HepG2 (cell line): ENCODE data around the gene PLEKHG5. TPM values are rescaled to one million over a fixed set of nuclear protein-coding genes. Genes with fewer than 3 reads are reported as not detected.

Experiments
- ATM ChIP-seq: fragments of 450-650 bp; IDR thresholded peaks from 2 replicates; pipeline ENCODE4 v1.7.1; 2017; ENCODE audit warnings: mild to moderate bottlenecking, borderline replicate concordance
- ATRX ChIP-seq: sonication (generic); formaldehyde crosslinking; IDR thresholded peaks from 2 replicates; pipeline ENCODE4 v1.4.0; 2020; ENCODE audit warnings: missing genetic modification reagents, borderline replicate concordance
- ELF3 ChIP-seq: IDR thresholded peaks from 2 replicates; pipeline ENCODE4 v1.6.1; 2016; ENCODE audit warnings: missing genetic modification reagents, missing compliant biosample characterization
- ETV5 ChIP-seq: IDR thresholded peaks from 2 replicates; pipeline ENCODE4 v1.6.1; 2018; ENCODE audit warnings: missing biosample characterization, missing genetic modification reagents, inconsistent platforms, borderline replicate concordance
- FOXK1 ChIP-seq: sonication (generic); formaldehyde crosslinking; IDR thresholded peaks from 2 replicates; pipeline ENCODE4 v1.4.0; 2020; ENCODE audit warnings: low read depth, missing genetic modification reagents, borderline replicate concordance
- GFI1 ChIP-seq: sonication (generic); formaldehyde crosslinking; IDR thresholded peaks from 2 replicates; pipeline ENCODE4 v1.5.0; 2020; ENCODE audit warnings: missing genetic modification reagents, mild to moderate bottlenecking, borderline replicate concordance
- MAFG ChIP-seq: sonication (generic); formaldehyde crosslinking; IDR thresholded peaks from 2 replicates; pipeline ENCODE4 v1.5.1; 2020; ENCODE audit warnings: mild to moderate bottlenecking, missing genetic modification reagents
- NKX3-1 ChIP-seq: sonication (generic); formaldehyde crosslinking; IDR thresholded peaks from 2 replicates; pipeline ENCODE4 v1.5.0; 2020; ENCODE audit warnings: missing genetic modification reagents
- PHF20 ChIP-seq: sonication (generic); formaldehyde crosslinking; IDR thresholded peaks from 2 replicates; pipeline ENCODE4 v1.5.0; 2020; ENCODE audit warnings: mild to moderate bottlenecking, missing genetic modification reagents
- RARA ChIP-seq: IDR thresholded peaks from 2 replicates; pipeline ENCODE4 v1.6.1; 2016; ENCODE audit warnings: missing genetic modification reagents, missing compliant biosample characterization
- RELA ChIP-seq: sonication (generic); formaldehyde crosslinking; IDR thresholded peaks from 2 replicates; pipeline ENCODE4 v1.4.0; 2020; ENCODE audit warnings: missing genetic modification reagents
- SAFB2 ChIP-seq: sonication (generic); formaldehyde crosslinking; IDR thresholded peaks from 2 replicates; pipeline ENCODE4 v1.5.1; 2020; ENCODE audit warnings: missing genetic modification reagents, low read depth, mild to moderate bottlenecking, borderline replicate concordance
- SMC3 ChIP-seq: IDR thresholded peaks from 2 replicates; pipeline ENCODE4 v1.6.1; 2011; ENCODE audit warnings: low read length, improper control_type of control experiment
- SRF ChIP-seq: IDR thresholded peaks from 2 replicates; pipeline ENCODE4 v1.6.1; 2011; ENCODE audit warnings: mild to moderate bottlenecking, low read depth, low read length, moderate library complexity
- ZFX ChIP-seq: sonication (generic); formaldehyde crosslinking; IDR thresholded peaks from 2 replicates; pipeline ENCODE4 v1.4.0; 2020; ENCODE audit warnings: mild to moderate bottlenecking, low read depth, missing genetic modification reagents, moderate library complexity
- ZNF138 ChIP-seq: sonication (generic); formaldehyde crosslinking; IDR thresholded peaks from 2 replicates; pipeline ENCODE4 v1.5.0; 2020; ENCODE audit warnings: mild to moderate bottlenecking, low read depth, missing genetic modification reagents
- ZNF564 ChIP-seq: sonication (generic); formaldehyde crosslinking; IDR thresholded peaks from 2 replicates; pipeline ENCODE4 v1.8.1; 2023; ENCODE audit warnings: mild to moderate bottlenecking, missing genetic modification reagents
- ZNF569 ChIP-seq: sonication (generic); formaldehyde crosslinking; IDR thresholded peaks from 2 replicates; pipeline ENCODE4 v1.5.0; 2020; ENCODE audit warnings: mild to moderate bottlenecking, missing genetic modification reagents, moderate library complexity, borderline replicate concordance
- ZNF75D ChIP-seq: sonication (generic); formaldehyde crosslinking; IDR thresholded peaks from 2 replicates; pipeline ENCODE4 v1.8.1; 2023; ENCODE audit warnings: missing genetic modification reagents, mild to moderate bottlenecking, borderline replicate concordance
- ZNF839 ChIP-seq: sonication (generic); formaldehyde crosslinking; IDR thresholded peaks from 2 replicates; pipeline ENCODE4 v1.4.0; 2020; ENCODE audit warnings: missing genetic modification reagents, mild to moderate bottlenecking, borderline replicate concordance
- ZNF879 ChIP-seq: sonication (generic); formaldehyde crosslinking; IDR thresholded peaks from 2 replicates; pipeline ENCODE4 v1.8.1; 2023; ENCODE audit warnings: missing genetic modification reagents
- polyA plus RNA-seq, 8 experiments: library from polyadenylated mRNA; depleted of rRNA in 3 of 8; stranded (reverse) in 7 of 8; unstranded in 1 of 8; fragments of >200 nt; fragmentation: Illumina TruSeq in 4 of 8; extraction: Trizol in 4 of 8; gene quantifications; 2 replicates each; pipeline versions ENCODE4 v1.2.1 to v1.2.3, GENCODE V29; 2011 to 2016; ENCODE audit warnings: low read depth in 4 of 8, missing spikeins in 1 of 8, mixed read lengths in 1 of 8; ENCODE audit not compliant: insufficient read depth in 1 of 8
- total RNA-seq, 5 experiments: library from RNA; depleted of rRNA; stranded (reverse); fragments of >200 nt; fragmentation: Illumina TruSeq; extraction: Trizol; gene quantifications; 2 replicates each; pipeline ENCODE4 v1.2.3, GENCODE V29; 2016; ENCODE audit warnings: low read depth in 1 of 5
- TF ChIP-seq, protein P1 (sequence below): sonication (generic); formaldehyde crosslinking; IDR thresholded peaks from 2 replicates; pipeline ENCODE4 v1.9.0; 2021; ENCODE audit warnings: missing genetic modification reagents, mild to moderate bottlenecking, borderline replicate concordance
- TF ChIP-seq, protein P2 (sequence below): sonication (generic); formaldehyde crosslinking; IDR thresholded peaks from 2 replicates; pipeline ENCODE4 v1.4.0; 2020; ENCODE audit warnings: mild to moderate bottlenecking, missing genetic modification reagents
- TF ChIP-seq, protein P3 (sequence below): IDR thresholded peaks from 2 replicates; pipeline ENCODE4 v1.6.1; 2012; ENCODE audit warnings: inconsistent platforms
- TF ChIP-seq, protein P4 (sequence below): sonication (generic); formaldehyde crosslinking; IDR thresholded peaks from 2 replicates; pipeline ENCODE4 v1.5.0; 2020; ENCODE audit warnings: mild to moderate bottlenecking, missing genetic modification reagents, moderate library complexity
- TF ChIP-seq, protein P5 (sequence below): sonication (generic); formaldehyde crosslinking; IDR thresholded peaks from 2 replicates; pipeline ENCODE4 v1.9.0; 2021; ENCODE audit warnings: missing genetic modification reagents, mild to moderate bottlenecking, borderline replicate concordance

Gene PLEKHG5
- total and polyA plus RNA-seq, 2 of the 13 experiments (the other 11 are each of a cell fraction or from before 2014, with no cell fraction given) = 1.9 to 3.5 TPM

DNA sequence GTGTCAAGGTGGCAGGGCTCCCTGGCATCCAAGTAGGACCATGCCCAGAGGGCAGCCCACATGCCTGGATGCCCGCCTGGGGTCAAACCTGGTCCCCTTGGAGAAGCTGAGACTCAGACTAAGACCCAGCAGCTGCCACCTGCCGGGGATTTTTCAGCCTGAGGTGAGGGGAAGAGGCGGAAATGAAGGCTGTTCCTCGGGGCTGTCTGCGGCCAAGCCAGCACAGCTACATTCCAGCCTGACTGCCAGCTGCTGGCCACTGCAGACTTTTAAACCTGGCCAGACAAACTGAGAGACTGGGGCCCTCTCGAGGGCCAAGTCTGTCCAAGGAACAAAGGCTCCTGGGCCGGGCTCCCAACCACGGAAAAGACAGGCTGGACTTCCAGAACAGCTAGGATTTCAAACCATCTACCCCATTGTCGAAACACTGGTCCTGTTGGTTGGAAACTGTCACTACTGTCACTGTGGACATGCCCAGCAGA is 21.9 kb upstream of the PLEKHG5 start (continued):
- TF ChIP-seq SRF (no peak), PHF20 (no peak), RELA (CRISPR knock-in tag) (no peak), ZNF879 (CRISPR knock-in tag) (no peak), ATRX (CRISPR knock-in tag) (no peak), GFI1 (no peak), ETV5 (CRISPR knock-in tag) (peak; percentile 6; the same call in 1 of the 2 replicates), ELF3 (CRISPR knock-in tag) (peak; percentile 73), ATM (no peak), SMC3 (no peak), ZNF138 (no peak), MAFG (no peak), ZFX (CRISPR knock-in tag) (peak; percentile 15; the same call in 1 of the 2 replicates), ZNF75D (no peak), ZNF569 (CRISPR knock-in tag) (no peak), SAFB2 (CRISPR knock-in tag) (no peak), ZNF564 (CRISPR knock-in tag) (peak; percentile 100), RARA (CRISPR knock-in tag) (no peak), FOXK1 (CRISPR knock-in tag) (no peak), ZNF839 (CRISPR knock-in tag) (no peak), NKX3-1 (CRISPR knock-in tag) (no peak)
- TF ChIP-seq, protein P1, sequence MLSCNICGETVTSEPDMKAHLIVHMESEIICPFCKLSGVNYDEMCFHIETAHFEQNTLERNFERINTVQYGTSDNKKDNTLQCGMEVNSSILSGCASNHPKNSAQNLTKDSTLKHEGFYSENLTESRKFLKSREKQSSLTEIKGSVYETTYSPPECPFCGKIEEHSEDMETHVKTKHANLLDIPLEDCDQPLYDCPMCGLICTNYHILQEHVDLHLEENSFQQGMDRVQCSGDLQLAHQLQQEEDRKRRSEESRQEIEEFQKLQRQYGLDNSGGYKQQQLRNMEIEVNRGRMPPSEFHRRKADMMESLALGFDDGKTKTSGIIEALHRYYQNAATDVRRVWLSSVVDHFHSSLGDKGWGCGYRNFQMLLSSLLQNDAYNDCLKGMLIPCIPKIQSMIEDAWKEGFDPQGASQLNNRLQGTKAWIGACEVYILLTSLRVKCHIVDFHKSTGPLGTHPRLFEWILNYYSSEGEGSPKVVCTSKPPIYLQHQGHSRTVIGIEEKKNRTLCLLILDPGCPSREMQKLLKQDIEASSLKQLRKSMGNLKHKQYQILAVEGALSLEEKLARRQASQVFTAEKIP = no peak
- TF ChIP-seq, protein P2, sequence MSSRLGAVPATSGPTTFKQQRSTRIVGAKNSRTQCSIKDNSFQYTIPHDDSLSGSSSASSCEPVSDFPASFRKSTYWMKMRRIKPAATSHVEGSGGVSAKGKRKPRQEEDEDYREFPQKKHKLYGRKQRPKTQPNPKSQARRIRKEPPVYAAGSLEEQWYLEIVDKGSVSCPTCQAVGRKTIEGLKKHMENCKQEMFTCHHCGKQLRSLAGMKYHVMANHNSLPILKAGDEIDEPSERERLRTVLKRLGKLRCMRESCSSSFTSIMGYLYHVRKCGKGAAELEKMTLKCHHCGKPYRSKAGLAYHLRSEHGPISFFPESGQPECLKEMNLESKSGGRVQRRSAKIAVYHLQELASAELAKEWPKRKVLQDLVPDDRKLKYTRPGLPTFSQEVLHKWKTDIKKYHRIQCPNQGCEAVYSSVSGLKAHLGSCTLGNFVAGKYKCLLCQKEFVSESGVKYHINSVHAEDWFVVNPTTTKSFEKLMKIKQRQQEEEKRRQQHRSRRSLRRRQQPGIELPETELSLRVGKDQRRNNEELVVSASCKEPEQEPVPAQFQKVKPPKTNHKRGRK = no peak
- TF ChIP-seq, protein P3, sequence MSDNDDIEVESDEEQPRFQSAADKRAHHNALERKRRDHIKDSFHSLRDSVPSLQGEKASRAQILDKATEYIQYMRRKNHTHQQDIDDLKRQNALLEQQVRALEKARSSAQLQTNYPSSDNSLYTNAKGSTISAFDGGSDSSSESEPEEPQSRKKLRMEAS = no peak
- TF ChIP-seq, protein P4, sequence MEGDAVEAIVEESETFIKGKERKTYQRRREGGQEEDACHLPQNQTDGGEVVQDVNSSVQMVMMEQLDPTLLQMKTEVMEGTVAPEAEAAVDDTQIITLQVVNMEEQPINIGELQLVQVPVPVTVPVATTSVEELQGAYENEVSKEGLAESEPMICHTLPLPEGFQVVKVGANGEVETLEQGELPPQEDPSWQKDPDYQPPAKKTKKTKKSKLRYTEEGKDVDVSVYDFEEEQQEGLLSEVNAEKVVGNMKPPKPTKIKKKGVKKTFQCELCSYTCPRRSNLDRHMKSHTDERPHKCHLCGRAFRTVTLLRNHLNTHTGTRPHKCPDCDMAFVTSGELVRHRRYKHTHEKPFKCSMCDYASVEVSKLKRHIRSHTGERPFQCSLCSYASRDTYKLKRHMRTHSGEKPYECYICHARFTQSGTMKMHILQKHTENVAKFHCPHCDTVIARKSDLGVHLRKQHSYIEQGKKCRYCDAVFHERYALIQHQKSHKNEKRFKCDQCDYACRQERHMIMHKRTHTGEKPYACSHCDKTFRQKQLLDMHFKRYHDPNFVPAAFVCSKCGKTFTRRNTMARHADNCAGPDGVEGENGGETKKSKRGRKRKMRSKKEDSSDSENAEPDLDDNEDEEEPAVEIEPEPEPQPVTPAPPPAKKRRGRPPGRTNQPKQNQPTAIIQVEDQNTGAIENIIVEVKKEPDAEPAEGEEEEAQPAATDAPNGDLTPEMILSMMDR (CRISPR knock-in tag) = peak; percentile 51
- TF ChIP-seq, protein P5, sequence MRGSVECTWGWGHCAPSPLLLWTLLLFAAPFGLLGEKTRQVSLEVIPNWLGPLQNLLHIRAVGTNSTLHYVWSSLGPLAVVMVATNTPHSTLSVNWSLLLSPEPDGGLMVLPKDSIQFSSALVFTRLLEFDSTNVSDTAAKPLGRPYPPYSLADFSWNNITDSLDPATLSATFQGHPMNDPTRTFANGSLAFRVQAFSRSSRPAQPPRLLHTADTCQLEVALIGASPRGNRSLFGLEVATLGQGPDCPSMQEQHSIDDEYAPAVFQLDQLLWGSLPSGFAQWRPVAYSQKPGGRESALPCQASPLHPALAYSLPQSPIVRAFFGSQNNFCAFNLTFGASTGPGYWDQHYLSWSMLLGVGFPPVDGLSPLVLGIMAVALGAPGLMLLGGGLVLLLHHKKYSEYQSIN (CRISPR knock-in tag) = no peak
